GM19397 (cell line): Measurements from ENCODE around the gene ATP8A2.

Experiments used
- ATAC-seq: cut with Tn5 transposase; IDR thresholded peaks from one replicate; pipeline ENCODE4 v1.9.1; 2021; ENCODE audit warnings: mild to moderate bottlenecking, moderate library complexity; ENCODE audit not compliant: unreplicated experiment

The ATP8A2 gene

GRCh38 chr13:25725104-25725503 is 353.3 kb downstream of the ATP8A2 start:
- ATAC-seq, result no peak

GRCh38 chr13:25727250-25727649 is 355.5 kb downstream of the ATP8A2 start:
- no peak for ATAC-seq

GRCh38 chr13:25727810-25728209 is 356.0 kb downstream of the ATP8A2 start:
- ATAC-seq, result no peak

GRCh38 chr13:25729201-25729600 is 357.4 kb downstream of the ATP8A2 start:
- ATAC-seq, result no peak

- no peak for ATAC-seq
Observed at GRCh38 chr13:25731037-25731436, 359.3 kb downstream of the ATP8A2 start.

- no peak for ATAC-seq
Observed at GRCh38 chr13:25731536-25731935, 359.8 kb downstream of the ATP8A2 start.

GRCh38 chr13:25732111-25732865 is 360.5 kb downstream of the ATP8A2 start:
- ATAC-seq, result no peak

GRCh38 chr13:25733001-25733491 is 361.3 kb downstream of the ATP8A2 start:
- no peak for ATAC-seq

- no peak for ATAC-seq
Observed at GRCh38 chr13:25733696-25734435, 362.1 kb downstream of the ATP8A2 start.

- ATAC-seq, result no peak
Observed at GRCh38 chr13:25738342-25739196, 366.8 kb downstream of the ATP8A2 start.

GRCh38 chr13:25739376-25739775 is 367.6 kb downstream of the ATP8A2 start:
- ATAC-seq, result no peak

- no peak for ATAC-seq
Observed at GRCh38 chr13:25741796-25742195, 370.0 kb downstream of the ATP8A2 start.

- ATAC-seq, result no peak
Observed at GRCh38 chr13:25742220-25742619, 370.4 kb downstream of the ATP8A2 start.

GRCh38 chr13:25743421-25743820 is 371.6 kb downstream of the ATP8A2 start:
- no peak for ATAC-seq

- ATAC-seq, result no peak
Observed at GRCh38 chr13:25744178-25744577, 372.4 kb downstream of the ATP8A2 start.

GRCh38 chr13:25746131-25746530 is 374.4 kb downstream of the ATP8A2 start:
- ATAC-seq, result no peak

- ATAC-seq, result no peak
Observed at GRCh38 chr13:25752957-25753551, 381.3 kb downstream of the ATP8A2 start.

GRCh38 chr13:25753976-25754375 is 382.2 kb downstream of the ATP8A2 start:
- ATAC-seq, result no peak

- ATAC-seq, result no peak
Observed at GRCh38 chr13:25756251-25756650, 384.5 kb downstream of the ATP8A2 start.

- ATAC-seq, result no peak
Observed at GRCh38 chr13:25756912-25757311, 385.1 kb downstream of the ATP8A2 start.

- no peak for ATAC-seq
Observed at GRCh38 chr13:25761041-25761440, 389.3 kb downstream of the ATP8A2 start.
